IMR-90 (cell line): ENCODE results near the gene HYLS1. TPM values are rescaled to one million over a fixed set of nuclear protein-coding genes. Genes with fewer than 3 reads are reported as not detected.

Source experiments
- ATAC-seq: fragments of 200-7000 bp; cut with Tn5 transposase; 2 replicates; pipeline ENCODE4 v1.9.1; 2020; ENCODE audit warnings: low read depth, mild to moderate bottlenecking, moderate library complexity
- BruUV-seq: library from RNA; stranded (reverse); fragments of 400-500 nt; replicated peaks from 2 replicates; lab custom pipeline; 2021; lab: Mats Ljungman, UMichigan
- CTCF ChIA-PET: fragments of 300-600 bp; formaldehyde crosslinking; extraction: SDS; loops from one replicate; lab custom pipeline; 2021; ENCODE audit warnings: antibody characterized with exemption; lab: Yijun Ruan, JAX
- POLR2A ChIA-PET: fragments of 300-600 bp; sonication (Branson Sonifier 250); formaldehyde crosslinking; loops from one replicate; lab custom pipeline; 2022; ENCODE audit warnings: antibody characterized with exemption; ENCODE audit not compliant: unreplicated experiment; lab: Charles Lee
- DNase-seq: peaks from one replicate; pipeline ENCODE4 v3.0.0; 2013
- H2AFZ ChIP-seq: replicated peaks from 2 replicates; pipeline ENCODE3; 2013; ENCODE audit warnings: low read length, mild to moderate bottlenecking; ENCODE audit not compliant: poor library complexity
- H2AK5ac ChIP-seq: 2 replicates; pipeline ENCODE4 v1.6.1; 2013; ENCODE audit warnings: low read depth, low read length, inconsistent platforms
- H2AK9ac ChIP-seq: replicated peaks from 2 replicates; pipeline ENCODE3; 2013; ENCODE audit warnings: mild to moderate bottlenecking, low read depth, low read length, moderate library complexity; ENCODE audit not compliant: poor library complexity
- H2BK120ac ChIP-seq: 2 replicates; pipeline ENCODE4 v1.6.1; 2013; ENCODE audit warnings: low read depth, low read length, inconsistent platforms
- H2BK15ac ChIP-seq: 3 replicates; pipeline ENCODE4 v1.6.1; 2013; ENCODE audit warnings: low read depth, low read length, inconsistent platforms
- H2BK20ac ChIP-seq: 2 replicates; pipeline ENCODE4 v1.6.1; 2013; ENCODE audit warnings: low read depth, mild to moderate bottlenecking, inconsistent platforms, low read length, moderate library complexity
- H2BK5ac ChIP-seq: 2 replicates; pipeline ENCODE4 v1.6.1; 2013; ENCODE audit warnings: mild to moderate bottlenecking, low read depth, low read length, inconsistent platforms; ENCODE audit not compliant: poor library complexity, severe bottlenecking
- H3K14ac ChIP-seq: replicated peaks from 2 replicates; pipeline ENCODE4 v1.6.1; 2013; ENCODE audit warnings: low read depth, low read length, inconsistent platforms
- H3K18ac ChIP-seq: 2 replicates; pipeline ENCODE4 v1.6.1; 2013; ENCODE audit warnings: low read depth, low read length, control low read depth
- H3K23ac ChIP-seq: 2 replicates; pipeline ENCODE4 v1.6.1; 2013; ENCODE audit warnings: low read depth, low read length, inconsistent platforms
- H3K27ac ChIP-seq: 2 replicates; pipeline ENCODE4 v1.5.1; 2013; ENCODE audit warnings: mild to moderate bottlenecking, control low read depth, low read length; ENCODE audit not compliant: insufficient read depth
- H3K27me3 ChIP-seq: 2 replicates; pipeline ENCODE4 v1.6.1; 2013; ENCODE audit warnings: low read length; ENCODE audit not compliant: control insufficient read depth, insufficient read depth
- H3K36me3 ChIP-seq: 2 replicates; pipeline ENCODE4 v1.6.1; 2013; ENCODE audit warnings: low read length, mixed read lengths; ENCODE audit not compliant: control insufficient read depth, insufficient read depth
- H3K4ac ChIP-seq: 2 replicates; pipeline ENCODE4 v1.6.1; 2013; ENCODE audit warnings: low read depth, low read length, inconsistent platforms
- H3K4me1 ChIP-seq: 2 replicates; pipeline ENCODE4 v1.6.1; 2013; ENCODE audit warnings: low read length, mixed read lengths; ENCODE audit not compliant: control insufficient read depth, insufficient read depth
- H3K4me2 ChIP-seq: 2 replicates; pipeline ENCODE4 v1.6.1; 2013; ENCODE audit warnings: low read depth, mild to moderate bottlenecking, control low read depth, low read length, moderate library complexity
- H3K4me3 ChIP-seq: 2 replicates; pipeline ENCODE4 v1.5.1; 2013; ENCODE audit warnings: low read depth, mild to moderate bottlenecking, control low read depth, low read length, moderate library complexity; ENCODE audit not compliant: insufficient read depth
- H3K56ac ChIP-seq: 2 replicates; pipeline ENCODE4 v1.6.1; 2013; ENCODE audit warnings: low read length, inconsistent platforms; ENCODE audit not compliant: insufficient read depth; ENCODE audit errors: extremely low read depth
- H3K79me1 ChIP-seq, 2 experiments: 2 replicates each; pipeline ENCODE4 v1.6.1; 2013; ENCODE audit warnings: low read length in 2 of 2, inconsistent platforms in 1 of 2, low read depth in 1 of 2
- H3K9ac ChIP-seq: 2 replicates; pipeline ENCODE4 v1.6.1; 2013; ENCODE audit warnings: low read depth, low read length, control low read depth
- H3K9me1 ChIP-seq: 2 replicates; pipeline ENCODE4 v1.6.1; 2013; ENCODE audit warnings: low read length, inconsistent platforms; ENCODE audit not compliant: insufficient read depth
- H3K9me3 ChIP-seq: 2 replicates; pipeline ENCODE4 v1.6.1; 2013; ENCODE audit warnings: low read length; ENCODE audit not compliant: control insufficient read depth, insufficient read depth
- H4K20me1 ChIP-seq: 2 replicates; pipeline ENCODE4 v1.6.1; 2013; ENCODE audit warnings: low read length, inconsistent platforms; ENCODE audit not compliant: insufficient read depth
- H4K5ac ChIP-seq: 2 replicates; pipeline ENCODE4 v1.6.1; 2013; ENCODE audit warnings: mild to moderate bottlenecking, low read depth, low read length, control low read depth
- H4K8ac ChIP-seq, 2 experiments: 2 replicates each; pipeline ENCODE4 v1.6.1; 2013; ENCODE audit warnings: low read depth in 2 of 2, low read length in 2 of 2, control low read depth in 1 of 2, inconsistent platforms in 1 of 2
- H4K91ac ChIP-seq: 2 replicates; pipeline ENCODE4 v1.6.1; 2013; ENCODE audit warnings: low read depth, low read length, inconsistent platforms; ENCODE audit not compliant: insufficient read depth
- BHLHE40 ChIP-seq: fragments of 150-350 bp; IDR thresholded peaks from 2 replicates; pipeline ENCODE4 v1.6.1; 2016; ENCODE audit warnings: mild to moderate bottlenecking, low read depth, low read length
- CHD1 ChIP-seq: IDR thresholded peaks from 2 replicates; pipeline ENCODE4 v1.6.1; 2012; ENCODE audit warnings: low read depth, low read length, improper control_type of control experiment
- CTCF ChIP-seq: conservative IDR thresholded peaks from 2 replicates; pipeline ENCODE4 v1.5.1; 2012; ENCODE audit warnings: mild to moderate bottlenecking, low read depth, low read length, improper control_type of control experiment
- ELK1 ChIP-seq: fragments of 150-350 bp; IDR thresholded peaks from 2 replicates; pipeline ENCODE4 v1.6.1; 2016; ENCODE audit warnings: low read depth, mild to moderate bottlenecking, low read length, moderate library complexity, borderline replicate concordance
- FOS ChIP-seq: fragments of 150-350 bp; IDR thresholded peaks from 2 replicates; pipeline ENCODE4 v1.6.1; 2016; ENCODE audit warnings: low read depth, low read length
- NFE2L2 ChIP-seq: fragments of 150-350 bp; IDR thresholded peaks from 2 replicates; pipeline ENCODE4 v1.6.1; 2016; ENCODE audit warnings: low read depth, mild to moderate bottlenecking, low read length
- RFX5 ChIP-seq: IDR thresholded peaks from 2 replicates; pipeline ENCODE4 v1.8.0; 2012; ENCODE audit warnings: low read depth, mild to moderate bottlenecking, low read length, moderate library complexity
- SMC3 ChIP-seq: fragments of 150-350 bp; IDR thresholded peaks from 2 replicates; pipeline ENCODE4 v1.6.1; 2016; ENCODE audit warnings: low read depth, mild to moderate bottlenecking, antibody characterized with exemption, low read length, moderate library complexity
- WGBS, 2 experiments: methylation state at CpG; one replicate each; pipeline versions ENCODE4 v1.1.5 to v1.1.7; 2013; ENCODE audit warnings: missing lambda C conversion rate in 2 of 2; ENCODE audit not compliant: insufficient read length in 1 of 2; ENCODE audit errors: extremely low coverage in 2 of 2; 5-methylcytosine and 5-hydroxymethylcytosine counted together
- dilution Hi-C: fragments of 300-500 bp; cut with HindIII; formaldehyde crosslinking; loops from one replicate; pipeline ENCODE4 v1.14.3; 2018; ENCODE audit warnings: low sequenced_read_pairs; ENCODE audit not compliant: unreplicated experiment
- in situ Hi-C: fragments of 300-500 bp; cut with MboI; formaldehyde crosslinking; loops from 3 replicates; pipeline ENCODE4 v1.14.3; 2019; ENCODE audit warnings: low sequenced_read_pairs, inconsistent platforms, mixed read lengths
- intact Hi-C: fragments of 100-400 bp; cut with micrococcal nuclease; formaldehyde crosslinking; loops from 2 replicates; pipeline ENCODE4 v1.10.0; 2022
- polyA plus RNA-seq, 3 experiments: library from polyadenylated mRNA; depleted of rRNA; stranded (reverse); fragments of >200 nt; gene quantifications; 2 replicates each; pipeline ENCODE4 v1.2.3, GENCODE V29; 2012; ENCODE audit warnings: low replicate concordance in 1 of 3
- total RNA-seq: library from RNA; depleted of rRNA; stranded (reverse); fragments of >200 nt; gene quantifications from 2 replicates; pipeline ENCODE4 v1.2.3, GENCODE V29; 2012

Gene HYLS1
- total and polyA plus RNA-seq, 2 of the 4 experiments (the other 2 are of a cell fraction) = 5.1 to 8.1 TPM

GRCh38 chr11:125925804-125926203 is 38.3 kb downstream of the HYLS1 start:
- TF ChIP-seq NFE2L2 (no peak), CTCF (no peak), SMC3 (no peak), BHLHE40 (no peak), FOS (no peak), RFX5 (no peak), CHD1 (no peak), ELK1 (no peak)
- Histone ChIP-seq H3K9me3 (no peaks in the 10 kb centered on the region), H3K36me3 (no peaks in the 10 kb centered on the region), H3K9me1 (no peaks in the 10 kb centered on the region), H3K23ac (no peak overlapping the region), H2AK5ac (no peak overlapping the region), H2AK9ac (no peak overlapping the region), H3K18ac (no peak overlapping the region), H2BK20ac (no peak overlapping the region), H3K4me3 (no peak overlapping the region), H3K79me1 (no peaks in the 10 kb centered on the region), H4K5ac (no peak overlapping the region), H3K27ac (no peak overlapping the region), H3K4me2 (no peak overlapping the region), H3K4me1 (no peaks in the 10 kb centered on the region), H3K14ac (no peak overlapping the region), H2BK120ac (no peak overlapping the region), H3K9ac (no peak overlapping the region), H2BK5ac (no peak overlapping the region), H4K20me1 (no peaks in the 10 kb centered on the region), H3K56ac (no peak overlapping the region), H3K4ac (no peak overlapping the region), H3K27me3 (peaks cover 33% of the 10 kb centered on the region), H2BK15ac (no peak overlapping the region), H4K8ac (no peak overlapping the region), H4K91ac (no peak overlapping the region), H2AFZ (no peak overlapping the region)
- no peak for DNase-seq
- in situ Hi-C loops (loop anchor here (5.0 kb wide), 1 partner anchor 266 kb away; no protein-coding TSS in a partner anchor), dilution Hi-C loops (no loop called here), intact Hi-C loops (no loop called here)
- 30% methylated on average over 2 of the region's 3 CpGs; no CpG with 5 or more reads in 1 of the 2 experiments for WGBS, 2 experiments
- no peak for ATAC-seq
- ChIA-PET POLR2A (no interaction called here), CTCF (interaction anchor here (1.2 kb wide), 1 partner anchor 268 kb away, joined by 3 read pairs; no protein-coding TSS in a partner anchor)
- BruUV-seq = no TSS peak
